ENCODE results near the gene DIAPH2. TPM values are rescaled to one million over a fixed set of nuclear protein-coding genes. Genes with fewer than 3 reads are reported as not detected.

DIAPH2 gene
- total RNA-seq, 1 experiment from 2014 or later = 10.9 TPM

- TF ChIP-seq ZFX (IDR thresholded peaks at IDR 0.05) = no peak
- TF ChIP-seq POLR2AphosphoS5 (IDR thresholded peaks at IDR 0.05; ENCODE audit: low read depth, low read length) = no peak
- no peak for TF ChIP-seq POLR2A (IDR thresholded peaks at IDR 0.05; ENCODE audit: borderline replicate concordance, extremely low read depth, insufficient read depth, insufficient read length)
These were observed 712.7 kb downstream of the DIAPH2 start (continued) for GRCh38 chrX:97397371-97397770.

DNA sequence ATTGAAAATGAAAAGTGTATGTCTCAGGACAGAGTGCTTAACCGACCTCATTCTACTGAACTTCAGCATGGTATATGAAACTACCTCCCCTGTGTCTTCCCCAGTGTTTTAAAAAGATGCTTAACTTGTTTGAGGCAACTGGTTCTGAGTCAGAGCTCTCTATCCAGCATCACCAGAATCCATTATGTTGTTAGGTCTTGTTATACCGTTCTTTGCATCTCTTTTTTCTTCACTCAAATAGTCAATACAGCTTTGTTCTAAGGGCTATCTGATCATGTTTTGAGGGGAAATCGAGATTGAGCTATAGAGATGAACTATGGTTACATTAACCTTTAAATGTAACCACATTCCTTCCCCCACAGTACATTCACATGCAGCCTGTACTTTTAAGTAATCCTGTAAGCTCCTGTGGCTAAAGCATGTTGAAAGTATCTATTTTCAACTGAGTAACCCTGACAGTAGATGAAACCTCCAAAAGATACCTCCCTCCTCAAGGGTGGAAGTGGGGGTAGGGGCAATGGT is 713.4 kb downstream of the DIAPH2 start:
- DNase-seq (ENCODE audit: low read depth, low spot score) (no peak), ATAC-seq (no peak)
- BruUV-seq (replicated peaks) = no TSS peak
- H3K4me1 ChIP-seq (ENCODE audit: control insufficient read depth in 1 of 2, insufficient read depth in 2 of 2, low read length in 2 of 2) = no peaks in the 10 kb centered on the region; a peak in 1 of 4 replicates
- no peaks in the 10 kb centered on the region for H3K27me3 ChIP-seq (ENCODE audit: insufficient read depth, low read length)
- H3K36me3 ChIP-seq (ENCODE audit: control insufficient read depth in 1 of 2, insufficient read depth in 2 of 2, low read length in 2 of 2) = no peaks in the 10 kb centered on the region
- intact Hi-C loops (cut with micrococcal nuclease) = no loop called here
- H2AFZ ChIP-seq (ENCODE audit: low read depth, low read length, poor library complexity, severe bottlenecking) = no peak overlapping the region
- no peaks in the 10 kb centered on the region for H3K79me2 ChIP-seq (ENCODE audit: insufficient read depth, low read length)
- H3K27ac ChIP-seq (ENCODE audit: low read depth, low read length) = no peak overlapping the region
- H3K4me2 ChIP-seq (ENCODE audit: low read length) = no peak overlapping the region
- H3K9ac ChIP-seq (ENCODE audit: low read length) = no peak overlapping the region
- no peaks in the 10 kb centered on the region for H3K9me3 ChIP-seq (ENCODE audit: control insufficient read depth in 1 of 2, insufficient read depth in 1 of 2, low read depth in 1 of 2, low read length in 2 of 2)
- H3K4me3 ChIP-seq (replicated peaks in 1 of 2; ENCODE audit: low read depth in 1 of 2, low read length in 2 of 2) = no peak overlapping the region
- CTCF ChIA-PET = no interaction called here
- RAD21 ChIA-PET (ENCODE audit: low non-redundant PET in 1 of 2, low total read pairs in 2 of 2, uncharacterized antibody in 2 of 2, unreplicated experiment in 2 of 2) = no interaction called here
- TF ChIP-seq POLR2A (IDR thresholded peaks at IDR 0.05; ENCODE audit: borderline replicate concordance, extremely low read depth, insufficient read depth, insufficient read length) (no peak), POLR2AphosphoS5 (IDR thresholded peaks at IDR 0.05; ENCODE audit: low read depth, low read length) (no peak), CEBPB (IDR thresholded peaks at IDR 0.05; ENCODE audit: low read depth) (no peak), EGR1 (IDR thresholded peaks at IDR 0.05; ENCODE audit: low read depth) (no peak), ATF3 (IDR thresholded peaks at IDR 0.05) (no peak), ELF1 (IDR thresholded peaks at IDR 0.05; ENCODE audit: borderline replicate concordance, low read depth) (no peak), YY1 (IDR thresholded peaks at IDR 0.05; ENCODE audit: extremely low read depth, insufficient replicate concordance, low read depth, low read length) (no peak), ZBTB33 (IDR thresholded peaks at IDR 0.05; ENCODE audit: extremely low read depth, insufficient replicate concordance, low read length) (no peak)
- TF ChIP-seq, protein P1, sequence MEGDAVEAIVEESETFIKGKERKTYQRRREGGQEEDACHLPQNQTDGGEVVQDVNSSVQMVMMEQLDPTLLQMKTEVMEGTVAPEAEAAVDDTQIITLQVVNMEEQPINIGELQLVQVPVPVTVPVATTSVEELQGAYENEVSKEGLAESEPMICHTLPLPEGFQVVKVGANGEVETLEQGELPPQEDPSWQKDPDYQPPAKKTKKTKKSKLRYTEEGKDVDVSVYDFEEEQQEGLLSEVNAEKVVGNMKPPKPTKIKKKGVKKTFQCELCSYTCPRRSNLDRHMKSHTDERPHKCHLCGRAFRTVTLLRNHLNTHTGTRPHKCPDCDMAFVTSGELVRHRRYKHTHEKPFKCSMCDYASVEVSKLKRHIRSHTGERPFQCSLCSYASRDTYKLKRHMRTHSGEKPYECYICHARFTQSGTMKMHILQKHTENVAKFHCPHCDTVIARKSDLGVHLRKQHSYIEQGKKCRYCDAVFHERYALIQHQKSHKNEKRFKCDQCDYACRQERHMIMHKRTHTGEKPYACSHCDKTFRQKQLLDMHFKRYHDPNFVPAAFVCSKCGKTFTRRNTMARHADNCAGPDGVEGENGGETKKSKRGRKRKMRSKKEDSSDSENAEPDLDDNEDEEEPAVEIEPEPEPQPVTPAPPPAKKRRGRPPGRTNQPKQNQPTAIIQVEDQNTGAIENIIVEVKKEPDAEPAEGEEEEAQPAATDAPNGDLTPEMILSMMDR (IDR thresholded peaks at IDR 0.05 in 2 of 3, conservative IDR thresholded peaks at IDR 0.05 in 1 of 3; ENCODE audit: borderline replicate concordance in 1 of 3, insufficient read depth in 1 of 3, low read depth in 2 of 3, low read length in 2 of 3) = no peak
- TF ChIP-seq, protein P2, sequence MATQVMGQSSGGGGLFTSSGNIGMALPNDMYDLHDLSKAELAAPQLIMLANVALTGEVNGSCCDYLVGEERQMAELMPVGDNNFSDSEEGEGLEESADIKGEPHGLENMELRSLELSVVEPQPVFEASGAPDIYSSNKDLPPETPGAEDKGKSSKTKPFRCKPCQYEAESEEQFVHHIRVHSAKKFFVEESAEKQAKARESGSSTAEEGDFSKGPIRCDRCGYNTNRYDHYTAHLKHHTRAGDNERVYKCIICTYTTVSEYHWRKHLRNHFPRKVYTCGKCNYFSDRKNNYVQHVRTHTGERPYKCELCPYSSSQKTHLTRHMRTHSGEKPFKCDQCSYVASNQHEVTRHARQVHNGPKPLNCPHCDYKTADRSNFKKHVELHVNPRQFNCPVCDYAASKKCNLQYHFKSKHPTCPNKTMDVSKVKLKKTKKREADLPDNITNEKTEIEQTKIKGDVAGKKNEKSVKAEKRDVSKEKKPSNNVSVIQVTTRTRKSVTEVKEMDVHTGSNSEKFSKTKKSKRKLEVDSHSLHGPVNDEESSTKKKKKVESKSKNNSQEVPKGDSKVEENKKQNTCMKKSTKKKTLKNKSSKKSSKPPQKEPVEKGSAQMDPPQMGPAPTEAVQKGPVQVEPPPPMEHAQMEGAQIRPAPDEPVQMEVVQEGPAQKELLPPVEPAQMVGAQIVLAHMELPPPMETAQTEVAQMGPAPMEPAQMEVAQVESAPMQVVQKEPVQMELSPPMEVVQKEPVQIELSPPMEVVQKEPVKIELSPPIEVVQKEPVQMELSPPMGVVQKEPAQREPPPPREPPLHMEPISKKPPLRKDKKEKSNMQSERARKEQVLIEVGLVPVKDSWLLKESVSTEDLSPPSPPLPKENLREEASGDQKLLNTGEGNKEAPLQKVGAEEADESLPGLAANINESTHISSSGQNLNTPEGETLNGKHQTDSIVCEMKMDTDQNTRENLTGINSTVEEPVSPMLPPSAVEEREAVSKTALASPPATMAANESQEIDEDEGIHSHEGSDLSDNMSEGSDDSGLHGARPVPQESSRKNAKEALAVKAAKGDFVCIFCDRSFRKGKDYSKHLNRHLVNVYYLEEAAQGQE (IDR thresholded peaks at IDR 0.05; ENCODE audit: low read depth) = no peak
- POLR2A ChIA-PET = no interaction called here
- H3K9me2 ChIP-seq (ENCODE audit: insufficient read depth) = no peaks in the 10 kb centered on the region
- no peaks in the 10 kb centered on the region for H4K20me1 ChIP-seq (ENCODE audit: insufficient read depth)

Data from HCT116 (cell line).